GM19467 (cell line): ENCODE results near the gene SNAPC2.
"Not testable (repeated sequence)": the region's sequence is repeated elsewhere in the genome, so short reads cannot be mapped to it uniquely, and the experiment has no call there.

ENCODE experiments used
- ATAC-seq: cut with Tn5 transposase; IDR thresholded peaks from one replicate; pipeline ENCODE4 v1.9.1; 2021; ENCODE audit warnings: mild to moderate bottlenecking, moderate library complexity; ENCODE audit not compliant: unreplicated experiment

SNAPC2 gene

GRCh38 chr19:7931221-7932061 is 11.3 kb downstream of the SNAPC2 start:
- ATAC-seq = no peak

GRCh38 chr19:7932276-7932929 is 12.3 kb downstream of the SNAPC2 start:
- ATAC-seq = no peak

GRCh38 chr19:7932930-7933300 is 12.8 kb downstream of the SNAPC2 start:
- no peak for ATAC-seq

GRCh38 chr19:7933411-7933810 is 13.3 kb downstream of the SNAPC2 start:
- ATAC-seq = no peak

- ATAC-seq = no peak
Measured at GRCh38 chr19:7933828-7934725, 13.9 kb downstream of the SNAPC2 start.

- no peak for ATAC-seq
Measured at GRCh38 chr19:7934766-7935165, 14.6 kb downstream of the SNAPC2 start.

- ATAC-seq = no peak
Measured at GRCh38 chr19:7940841-7941240, 20.7 kb downstream of the SNAPC2 start.

GRCh38 chr19:7941895-7942596 is 21.9 kb downstream of the SNAPC2 start:
- ATAC-seq = no peak

- ATAC-seq = no peak
Measured at GRCh38 chr19:7942981-7943443, 22.9 kb downstream of the SNAPC2 start.

DNA sequence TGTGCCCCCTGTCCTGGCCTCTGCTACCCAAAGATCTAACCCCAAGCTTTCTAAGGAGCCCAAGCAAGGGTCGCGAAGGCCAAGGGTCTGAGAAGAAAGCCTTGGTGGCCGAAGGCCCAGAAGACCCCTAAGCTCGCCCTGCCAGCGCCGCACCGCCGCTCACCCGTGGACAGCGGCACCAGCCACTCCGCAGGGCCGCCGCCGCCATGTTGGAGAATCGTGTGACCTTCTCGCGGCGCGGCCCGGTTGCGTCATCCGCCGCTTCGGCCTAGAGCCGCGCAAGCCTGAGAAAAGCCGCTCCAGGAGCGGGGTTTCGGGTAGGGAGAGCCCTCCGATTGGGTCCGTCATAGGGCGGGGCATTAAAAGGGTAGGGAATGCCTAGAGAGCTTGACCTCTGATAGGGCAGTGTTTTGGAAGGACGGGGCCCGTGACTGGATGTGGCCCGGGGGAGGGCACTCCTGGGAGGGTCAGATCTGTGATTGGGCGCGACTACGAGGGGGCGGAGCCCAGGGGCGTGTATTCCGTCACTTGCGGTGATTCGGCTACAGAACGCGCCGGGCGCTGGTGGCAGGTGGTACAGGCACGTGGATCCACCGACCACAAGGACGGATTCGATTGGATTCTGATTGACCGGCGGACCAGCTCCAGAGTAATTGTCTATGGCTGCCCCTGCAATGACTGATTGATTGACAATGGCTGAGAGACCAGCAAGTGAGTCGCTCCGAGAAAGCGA is 23.5 kb downstream of the SNAPC2 start, which contains the start of gene TIMM44:
Gene TIMM44 (minus strand): TSS at position 223 of the 733 bp plus-strand sequence. CDS start 15 bp downstream, at position 208.
- peak; percentile 91 for ATAC-seq

DNA sequence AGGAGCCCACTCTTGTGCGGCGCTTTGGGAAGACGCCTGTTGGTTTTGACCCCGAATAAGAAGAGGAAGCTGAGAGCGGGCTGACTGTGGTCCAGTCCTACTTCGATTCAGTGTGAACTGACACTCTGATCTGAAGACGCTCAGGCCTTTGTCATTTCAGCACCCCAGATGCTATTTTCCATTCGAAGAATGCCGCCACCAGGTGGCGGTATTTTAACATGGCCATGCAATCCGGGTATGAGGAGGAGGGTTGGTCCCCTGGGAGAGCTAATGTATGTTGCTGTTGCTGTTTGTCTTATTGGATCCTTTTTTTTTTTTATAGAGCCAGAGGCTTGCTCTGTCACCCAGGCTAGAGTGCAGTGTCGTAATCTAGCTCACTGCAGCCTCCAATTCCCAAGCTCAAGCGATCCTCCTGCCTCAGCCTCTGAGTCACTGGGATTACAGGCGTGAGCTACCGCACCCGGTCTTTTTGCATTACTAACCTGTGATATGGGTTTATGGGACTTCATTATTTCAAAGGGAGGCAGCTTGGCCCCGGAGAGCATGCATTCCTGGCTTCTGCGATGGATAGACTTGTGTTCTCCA is 24.1 kb downstream of the SNAPC2 start:
- peak; percentile 20 for ATAC-seq

DNA sequence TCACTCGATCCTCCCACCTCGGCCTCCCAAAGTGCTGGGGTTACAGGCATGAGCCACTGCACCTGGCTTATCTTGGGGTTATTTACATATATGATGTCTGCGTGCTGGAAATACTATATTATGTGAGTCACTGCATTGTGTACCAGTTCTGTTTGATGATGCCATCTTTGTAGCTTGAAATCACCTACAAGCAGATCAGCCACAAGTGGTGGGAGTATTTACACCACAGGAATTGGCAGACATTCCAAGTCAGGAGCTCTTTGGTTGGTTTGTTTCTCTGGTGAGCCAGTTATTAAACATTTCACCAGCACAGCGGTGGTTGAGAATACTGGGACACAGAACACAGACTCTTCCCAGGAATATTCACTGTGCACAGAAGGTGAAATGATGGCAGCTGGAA is 27.8 kb downstream of the SNAPC2 start:
- no peak for ATAC-seq

GRCh38 chr19:7953060-7953459 is 32.9 kb downstream of the SNAPC2 start:
- ATAC-seq = no peak

DNA sequence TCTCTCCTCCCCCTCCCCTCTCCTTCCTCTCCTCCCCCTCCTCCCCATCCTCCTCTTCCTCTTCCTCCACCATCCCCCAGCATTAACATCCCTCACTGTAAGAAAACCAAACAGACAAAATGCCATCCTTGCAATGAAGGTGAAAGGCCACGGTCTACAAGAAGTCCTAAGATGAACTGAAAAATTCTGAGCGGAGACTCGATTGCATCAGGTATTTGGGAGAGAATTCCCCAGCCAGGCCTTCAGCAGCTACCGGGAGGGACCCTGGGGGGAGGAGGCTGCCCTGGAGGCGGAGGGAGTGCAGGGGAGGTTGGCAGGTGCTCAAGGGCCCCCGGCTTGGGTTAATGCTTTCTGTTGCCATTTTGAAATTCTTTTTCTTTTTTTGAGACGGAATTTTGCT is 33.4 kb downstream of the SNAPC2 start:
- ATAC-seq = no peak

DNA sequence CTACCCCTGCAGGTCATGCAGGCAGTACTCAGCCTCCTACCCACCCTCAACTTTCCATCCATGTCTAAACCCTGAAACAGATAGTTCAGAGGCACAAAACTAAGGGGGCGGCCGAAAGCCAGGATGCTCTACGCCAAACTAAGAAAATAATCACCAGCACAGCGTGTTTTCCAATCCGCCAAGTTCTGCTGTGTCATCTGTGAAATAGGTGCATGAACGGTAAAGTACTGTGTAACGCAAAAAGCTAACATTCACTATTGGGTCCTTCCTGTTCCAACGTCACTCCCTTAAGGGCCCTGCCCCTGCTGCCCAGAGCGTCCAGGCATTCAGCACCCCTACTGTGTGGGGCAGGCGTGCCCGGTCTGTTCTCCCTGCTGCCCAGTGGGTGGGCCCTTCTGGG is 35.6 kb downstream of the SNAPC2 start:
- no peak for ATAC-seq

- ATAC-seq = no peak
Measured at GRCh38 chr19:7959211-7959610, 39.1 kb downstream of the SNAPC2 start.

- not testable (repeated sequence) for ATAC-seq
Measured at GRCh38 chr19:7961082-7961481, 40.9 kb downstream of the SNAPC2 start.

DNA sequence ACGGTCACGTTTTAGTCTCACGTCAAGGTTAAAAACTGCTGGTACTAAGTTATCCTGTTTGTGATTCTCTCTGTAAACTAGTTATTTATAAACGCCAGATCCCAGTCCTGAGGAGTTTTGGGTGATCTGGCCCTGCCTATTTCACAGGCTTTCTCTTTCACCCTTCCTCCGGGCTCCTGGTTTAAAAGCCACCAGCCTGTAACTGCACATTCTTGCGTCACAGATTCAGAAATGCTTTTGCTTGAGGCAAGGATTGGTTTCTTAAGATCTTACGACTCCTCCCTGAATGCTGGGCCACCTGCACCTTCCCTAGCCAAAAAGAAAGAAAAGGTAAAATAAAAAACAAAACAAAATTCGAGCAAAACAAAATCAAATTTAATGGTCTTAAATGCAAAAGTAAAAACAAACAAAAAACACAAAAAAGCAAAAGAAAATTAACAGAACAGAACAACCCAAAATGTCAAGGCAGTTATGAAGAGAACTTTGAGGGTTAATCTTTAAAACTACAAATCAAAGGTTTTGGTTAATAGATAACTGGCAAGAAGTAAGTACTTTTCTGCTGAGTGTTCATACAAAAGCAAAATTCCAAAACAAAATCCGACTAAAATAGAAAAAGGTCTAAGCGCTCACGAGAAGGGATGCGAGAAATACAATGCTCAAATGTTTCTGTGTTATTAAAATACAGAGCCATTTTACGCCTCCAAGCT is 41.9 kb downstream of the SNAPC2 start:
- ATAC-seq = no peak
